WERI-Rb-1 (cell line): ENCODE results near the gene PPP1R13L.
"Not testable (repeated sequence)": the region's sequence is repeated elsewhere in the genome, so short reads cannot be mapped to it uniquely, and the experiment has no call there.

Experiments used
- DNase-seq: peaks from one replicate; pipeline ENCODE4 v3.0.0-alpha.2; 2020
- H3K27ac ChIP-seq: fragments of 250-450 bp; sonication (Bioruptor Pico); 2 replicates; pipeline ENCODE4 v1.5.1; 2020; ENCODE audit warnings: mild to moderate bottlenecking, moderate library complexity
- H3K27me3 ChIP-seq: fragments of 250-450 bp; sonication (Bioruptor Pico); 2 replicates; pipeline ENCODE4 v1.5.1; 2021; ENCODE audit warnings: mild to moderate bottlenecking, low read depth, moderate library complexity; ENCODE audit not compliant: insufficient read depth, severe bottlenecking
- H3K36me3 ChIP-seq: fragments of 250-450 bp; sonication (Bioruptor Pico); 2 replicates; pipeline ENCODE4 v1.5.1; 2020; ENCODE audit warnings: mild to moderate bottlenecking, moderate library complexity
- H3K4me3 ChIP-seq: 2 replicates; pipeline ENCODE4 v1.5.1; 2011; ENCODE audit warnings: low read depth, mild to moderate bottlenecking, control low read depth, low read length
- H3K9me3 ChIP-seq: fragments of 250-450 bp; sonication (Bioruptor Pico); 2 replicates; pipeline ENCODE4 v1.5.1; 2021; ENCODE audit warnings: mild to moderate bottlenecking, moderate library complexity; ENCODE audit not compliant: severe bottlenecking
- TF ChIP-seq, protein P1 (sequence below): IDR thresholded peaks from 2 replicates; pipeline ENCODE4 v1.5.1; 2011; ENCODE audit warnings: low read depth, mild to moderate bottlenecking, control low read depth, inconsistent platforms, low read length

Gene PPP1R13L

DNA sequence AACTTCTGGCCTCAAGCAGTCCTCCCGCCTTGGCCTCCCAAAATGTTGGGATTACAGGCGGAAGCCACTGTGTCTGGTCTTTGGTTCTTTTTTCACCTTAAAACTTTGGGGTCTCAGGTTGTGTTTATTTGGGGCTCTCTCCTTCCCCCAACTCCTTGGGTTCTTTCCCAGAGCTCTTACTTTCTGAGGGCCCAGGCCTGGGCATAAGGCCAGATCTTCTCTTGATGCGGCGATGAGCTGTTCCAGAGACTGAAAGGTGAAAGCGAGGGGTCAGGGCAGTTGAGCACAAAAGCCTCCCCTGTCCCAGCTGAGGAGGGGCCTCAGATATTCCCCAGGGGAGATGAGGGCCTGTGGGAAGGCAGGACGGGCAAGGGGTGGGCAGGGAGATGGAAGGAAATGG lies 8.6 kb upstream of the PPP1R13L start:
- peaks cover 48% of the 10 kb centered on the region for H3K36me3 ChIP-seq
- H3K27me3 ChIP-seq, result no peaks in the 10 kb centered on the region
- H3K27ac ChIP-seq, result no peak overlapping the region
- TF ChIP-seq, protein P1, sequence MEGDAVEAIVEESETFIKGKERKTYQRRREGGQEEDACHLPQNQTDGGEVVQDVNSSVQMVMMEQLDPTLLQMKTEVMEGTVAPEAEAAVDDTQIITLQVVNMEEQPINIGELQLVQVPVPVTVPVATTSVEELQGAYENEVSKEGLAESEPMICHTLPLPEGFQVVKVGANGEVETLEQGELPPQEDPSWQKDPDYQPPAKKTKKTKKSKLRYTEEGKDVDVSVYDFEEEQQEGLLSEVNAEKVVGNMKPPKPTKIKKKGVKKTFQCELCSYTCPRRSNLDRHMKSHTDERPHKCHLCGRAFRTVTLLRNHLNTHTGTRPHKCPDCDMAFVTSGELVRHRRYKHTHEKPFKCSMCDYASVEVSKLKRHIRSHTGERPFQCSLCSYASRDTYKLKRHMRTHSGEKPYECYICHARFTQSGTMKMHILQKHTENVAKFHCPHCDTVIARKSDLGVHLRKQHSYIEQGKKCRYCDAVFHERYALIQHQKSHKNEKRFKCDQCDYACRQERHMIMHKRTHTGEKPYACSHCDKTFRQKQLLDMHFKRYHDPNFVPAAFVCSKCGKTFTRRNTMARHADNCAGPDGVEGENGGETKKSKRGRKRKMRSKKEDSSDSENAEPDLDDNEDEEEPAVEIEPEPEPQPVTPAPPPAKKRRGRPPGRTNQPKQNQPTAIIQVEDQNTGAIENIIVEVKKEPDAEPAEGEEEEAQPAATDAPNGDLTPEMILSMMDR, result no peak
- H3K4me3 ChIP-seq, result no peak overlapping the region
- H3K9me3 ChIP-seq, result no peaks in the 10 kb centered on the region
- no peak for DNase-seq

GRCh38 chr19:45410330-45410729 lies 5.5 kb upstream of the PPP1R13L start:
- H3K27me3 ChIP-seq, H3K27ac ChIP-seq, H3K4me3 ChIP-seq, DNase-seq, H3K9me3 ChIP-seq: not testable (repeated sequence)
- H3K36me3 ChIP-seq, result peaks cover 31% of the 10 kb centered on the region

DNA sequence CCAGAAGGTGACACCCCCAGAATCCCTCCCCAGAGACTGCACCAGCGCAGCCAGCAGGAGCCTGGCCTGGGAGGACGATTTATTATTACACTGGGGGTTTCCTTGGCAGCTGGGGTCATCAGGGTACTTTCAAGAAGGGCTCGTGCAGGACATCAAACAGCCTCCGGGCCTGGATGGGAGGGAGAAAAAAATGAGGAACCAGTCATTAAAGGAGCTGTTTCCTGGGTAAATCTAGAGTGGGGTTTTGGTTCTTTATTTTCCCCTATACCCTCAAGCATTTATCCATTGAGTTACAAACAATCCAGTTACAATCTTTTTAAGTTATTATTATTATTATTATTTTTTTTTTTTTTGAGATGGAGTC lies 4.7 kb upstream of the PPP1R13L start:
- no peak overlapping the region for H3K27ac ChIP-seq
- H3K27me3 ChIP-seq, result no peaks in the 10 kb centered on the region
- no peak overlapping the region for H3K4me3 ChIP-seq
- TF ChIP-seq, protein P1, result no peak
- H3K9me3 ChIP-seq, result no peaks in the 10 kb centered on the region
- no peak for DNase-seq
- peaks cover 26% of the 10 kb centered on the region for H3K36me3 ChIP-seq

DNA sequence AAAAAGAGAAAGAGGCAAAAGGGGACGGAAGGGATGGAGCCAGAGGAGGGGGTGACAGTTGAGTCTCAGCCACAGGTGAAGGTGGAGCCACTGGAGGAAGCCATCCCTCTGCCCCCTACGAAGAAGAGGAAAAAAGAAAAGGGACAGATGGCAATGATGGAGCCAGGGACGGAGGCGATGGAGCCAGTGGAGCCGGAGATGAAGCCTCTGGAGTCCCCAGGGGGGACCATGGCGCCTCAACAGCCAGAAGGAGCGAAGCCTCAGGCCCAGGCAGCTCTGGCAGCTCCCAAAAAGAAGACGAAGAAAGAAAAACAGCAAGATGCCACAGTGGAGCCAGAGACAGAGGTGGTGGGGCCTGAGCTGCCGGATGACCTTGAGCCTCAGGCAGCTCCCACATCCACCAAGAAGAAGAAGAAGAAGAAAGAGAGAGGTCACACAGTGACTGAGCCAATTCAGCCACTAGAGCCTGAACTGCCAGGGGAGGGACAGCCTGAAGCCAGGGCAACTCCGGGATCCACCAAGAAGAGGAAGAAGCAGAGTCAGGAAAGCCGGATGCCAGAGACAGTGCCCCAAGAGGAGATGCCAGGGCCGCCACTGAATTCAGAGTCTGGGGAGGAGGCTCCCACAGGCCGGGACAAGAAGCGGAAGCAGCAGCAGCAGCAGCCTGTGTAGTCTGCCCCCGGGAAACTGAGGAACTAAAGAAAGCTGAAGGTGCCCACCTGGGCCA lies 4.1 kb upstream of the PPP1R13L start:
- Histone ChIP-seq H3K27me3 (no peaks in the 10 kb centered on the region), H3K27ac (no peak overlapping the region), H3K36me3 (peaks cover 21% of the 10 kb centered on the region), H3K9me3 (no peaks in the 10 kb centered on the region), H3K4me3 (no peak overlapping the region)
- TF ChIP-seq, protein P1, result no peak
- no peak for DNase-seq

DNA sequence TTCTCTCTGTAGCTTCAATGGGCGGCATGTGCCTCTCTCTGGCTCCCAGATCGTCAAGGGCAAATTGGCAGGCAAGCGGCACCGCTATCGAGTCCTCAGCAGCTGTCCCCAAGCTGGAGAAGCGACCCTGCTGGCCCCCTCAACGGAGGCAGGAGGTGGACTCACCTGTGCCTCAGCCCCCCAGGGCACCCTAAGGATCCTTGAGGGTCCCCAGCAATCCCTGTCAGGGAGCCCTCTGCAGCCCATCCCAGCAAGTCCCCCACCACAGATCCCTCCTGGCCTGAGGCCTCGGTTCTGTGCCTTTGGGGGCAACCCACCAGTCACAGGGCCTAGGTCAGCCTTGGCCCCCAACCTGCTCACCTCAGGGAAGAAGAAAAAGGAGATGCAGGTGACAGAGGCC lies 3.3 kb upstream of the PPP1R13L start:
- Histone ChIP-seq H3K4me3 (no peak overlapping the region), H3K27me3 (no peaks in the 10 kb centered on the region), H3K9me3 (no peaks in the 10 kb centered on the region), H3K36me3 (peaks cover 12% of the 10 kb centered on the region; the same call in 1 of the 2 replicates), H3K27ac (no peak overlapping the region)
- no peak for DNase-seq
- TF ChIP-seq, protein P1, result no peak

DNA sequence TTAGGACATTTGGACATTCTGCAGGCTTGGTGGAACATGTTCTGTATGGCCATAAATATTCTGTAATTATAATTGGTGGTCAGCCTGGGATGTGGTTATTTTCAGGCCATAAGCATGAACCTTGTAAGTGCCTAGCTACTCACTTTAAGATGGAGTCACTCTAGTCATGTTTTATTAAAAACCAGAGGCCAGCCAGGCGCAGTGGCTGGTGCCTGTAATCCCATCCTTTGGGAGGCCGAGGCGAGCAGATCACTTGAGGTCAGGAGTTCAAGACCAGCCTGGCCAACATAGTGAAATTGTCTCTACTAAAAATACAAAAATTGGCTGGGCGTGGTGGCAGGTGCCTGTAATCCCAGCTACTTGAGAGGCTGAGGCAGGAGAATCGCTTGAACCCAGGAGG lies 2.7 kb upstream of the PPP1R13L start:
- not testable (repeated sequence) for H3K27me3 ChIP-seq, H3K36me3 ChIP-seq, H3K4me3 ChIP-seq, DNase-seq, H3K27ac ChIP-seq, H3K9me3 ChIP-seq

DNA sequence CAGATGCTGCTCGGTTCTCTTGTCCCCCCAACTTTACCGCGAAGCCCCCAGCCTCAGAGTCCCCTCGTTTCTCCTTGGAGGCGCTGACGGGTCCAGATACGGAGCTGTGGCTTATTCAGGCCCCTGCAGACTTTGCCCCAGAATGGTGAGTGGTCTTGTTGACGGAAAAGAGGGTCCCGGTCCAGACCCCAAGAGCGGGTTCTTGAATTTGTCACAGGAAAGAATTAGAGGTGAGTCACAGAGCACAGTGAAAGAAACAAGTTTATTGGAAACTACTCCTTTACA lies 2.2 kb upstream of the PPP1R13L start:
- Histone ChIP-seq H3K36me3 (peaks cover 5% of the 10 kb centered on the region; the same call in 1 of the 2 replicates), H3K27me3 (no peaks in the 10 kb centered on the region), H3K9me3 (no peaks in the 10 kb centered on the region), H3K4me3 (peak overlapping the region; percentile 95), H3K27ac (no peak overlapping the region; the same call in 1 of the 2 replicates)
- DNase-seq, result no peak
- TF ChIP-seq, protein P1, result no peak
